IPS-20b (cell line): ENCODE data around the gene CDH8.

ENCODE experiments used
- H3K27ac ChIP-seq: one replicate; pipeline ENCODE4 v1.5.1; 2013; ENCODE audit warnings: low read length
- H3K27me3 ChIP-seq: 2 replicates; pipeline ENCODE4 v1.6.1; 2013; ENCODE audit warnings: mild to moderate bottlenecking, low read length, inconsistent platforms; ENCODE audit not compliant: insufficient read depth
- H3K36me3 ChIP-seq: 2 replicates; pipeline ENCODE4 v1.6.1; 2013; ENCODE audit warnings: low read depth, mild to moderate bottlenecking, inconsistent platforms, low read length, moderate library complexity; ENCODE audit not compliant: insufficient read depth
- H3K4me1 ChIP-seq: 2 replicates; pipeline ENCODE4 v1.6.1; 2013; ENCODE audit warnings: mild to moderate bottlenecking, control low read depth, inconsistent platforms, low read length, moderate library complexity; ENCODE audit not compliant: insufficient read depth
- H3K4me3 ChIP-seq: 2 replicates; pipeline ENCODE4 v1.5.1; 2013; ENCODE audit warnings: mild to moderate bottlenecking, low read length, inconsistent platforms
- H3K9ac ChIP-seq: 2 replicates; pipeline ENCODE4 v1.6.1; 2013; ENCODE audit warnings: low read depth, mild to moderate bottlenecking, inconsistent platforms, low read length, moderate library complexity
- H3K9me3 ChIP-seq: 2 replicates; pipeline ENCODE4 v1.6.1; 2013; ENCODE audit warnings: mild to moderate bottlenecking, low read depth, low read length, inconsistent platforms; ENCODE audit not compliant: insufficient read depth

Gene CDH8

DNA sequence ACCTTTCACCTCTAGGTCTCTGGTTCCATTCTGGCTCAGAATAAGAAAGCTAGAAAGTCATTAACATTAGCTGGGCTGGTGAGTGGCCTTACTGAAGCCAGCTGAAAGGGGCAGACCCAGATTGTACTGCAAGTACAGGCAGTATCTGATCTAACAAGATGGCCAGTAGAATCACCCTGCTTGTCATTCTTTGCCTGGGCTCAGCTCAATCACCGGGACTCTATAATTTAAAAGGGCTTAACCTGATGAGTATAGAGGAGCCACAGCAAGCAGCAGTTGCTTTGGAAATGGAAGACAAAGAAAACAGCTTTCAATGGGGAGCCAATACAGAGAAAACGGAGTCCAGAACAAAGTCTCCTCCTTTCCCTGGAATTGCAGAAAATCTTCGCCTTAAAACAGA is 13.6 kb downstream of the CDH8 start:
- no peak overlapping the region for H3K27ac ChIP-seq
- no peak overlapping the region for H3K4me3 ChIP-seq
- no peaks in the 10 kb centered on the region for H3K9me3 ChIP-seq
- no peaks in the 10 kb centered on the region for H3K36me3 ChIP-seq
- no peaks in the 10 kb centered on the region for H3K27me3 ChIP-seq
- H3K4me1 ChIP-seq = peaks cover 19% of the 10 kb centered on the region; the same call in 1 of the 2 replicates
- no peak overlapping the region for H3K9ac ChIP-seq

DNA sequence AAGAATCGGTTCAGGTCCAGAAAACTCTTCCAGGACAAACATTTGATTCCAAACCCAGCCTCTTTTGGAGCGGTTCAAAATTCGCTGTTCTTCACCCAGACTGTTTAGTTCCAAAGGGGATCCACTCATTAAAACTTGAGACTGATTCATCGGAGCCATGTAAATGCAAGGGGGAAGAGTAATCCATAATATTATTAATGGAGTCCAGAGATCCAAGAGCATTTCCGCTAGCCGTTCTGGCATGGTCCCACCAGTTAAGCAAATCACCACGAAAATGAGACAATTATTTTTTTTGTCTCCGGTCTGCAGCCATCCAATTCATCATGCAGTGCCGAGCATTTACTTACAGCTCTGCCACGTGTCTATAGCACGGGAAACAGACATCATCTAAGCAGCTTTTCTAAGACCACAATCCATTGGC is 15.1 kb downstream of the CDH8 start:
- no peak overlapping the region for H3K27ac ChIP-seq
- H3K4me3 ChIP-seq = no peak overlapping the region
- no peaks in the 10 kb centered on the region for H3K36me3 ChIP-seq
- no peaks in the 10 kb centered on the region for H3K27me3 ChIP-seq
- H3K9me3 ChIP-seq = no peaks in the 10 kb centered on the region
- peaks cover 19% of the 10 kb centered on the region; the same call in 1 of the 2 replicates for H3K4me1 ChIP-seq
- H3K9ac ChIP-seq = no peak overlapping the region

DNA sequence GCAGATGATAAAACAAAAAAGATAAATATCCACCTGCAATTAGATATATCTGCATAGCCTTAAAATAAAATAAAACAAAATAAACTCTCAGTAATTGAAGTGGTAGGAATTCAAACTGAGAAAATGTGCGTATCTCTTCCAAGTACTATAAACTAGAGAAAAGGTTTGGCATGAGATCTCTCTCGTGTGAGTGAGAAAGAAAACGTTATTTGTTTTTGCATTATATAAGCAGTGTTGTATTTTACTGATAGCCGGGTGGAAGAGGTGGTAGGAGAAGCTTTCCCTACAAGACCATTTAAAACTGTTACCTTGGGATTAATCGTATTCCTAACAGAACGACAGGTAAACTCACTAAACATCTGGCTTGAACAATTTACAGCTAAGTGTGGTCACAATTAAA is 15.6 kb downstream of the CDH8 start:
- H3K9ac ChIP-seq = no peak overlapping the region
- no peaks in the 10 kb centered on the region for H3K27me3 ChIP-seq
- H3K4me1 ChIP-seq = peaks cover 19% of the 10 kb centered on the region; the same call in 1 of the 2 replicates
- H3K4me3 ChIP-seq = no peak overlapping the region
- no peaks in the 10 kb centered on the region for H3K36me3 ChIP-seq
- no peak overlapping the region for H3K27ac ChIP-seq
- H3K9me3 ChIP-seq = no peaks in the 10 kb centered on the region

DNA sequence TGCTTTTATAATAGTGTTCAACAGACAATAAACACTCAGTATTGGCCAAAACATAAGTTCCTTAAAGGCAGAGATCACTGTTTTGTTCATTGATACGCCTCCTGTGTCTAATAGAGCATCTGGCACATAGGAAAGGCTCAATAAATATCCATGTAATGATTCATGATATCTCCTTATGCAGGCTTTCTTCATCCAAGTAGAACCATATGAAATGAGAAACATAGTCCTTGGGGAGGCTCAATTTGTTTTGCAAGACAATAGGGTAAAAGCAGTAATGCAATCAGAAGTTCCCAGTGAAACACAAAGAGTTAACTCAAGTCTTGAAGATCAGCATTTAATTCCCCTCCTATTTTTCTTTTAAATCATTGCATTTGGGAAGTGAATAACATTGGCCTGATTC is 16.4 kb downstream of the CDH8 start:
- peaks cover 19% of the 10 kb centered on the region; the same call in 1 of the 2 replicates for H3K4me1 ChIP-seq
- no peak overlapping the region for H3K27ac ChIP-seq
- no peaks in the 10 kb centered on the region for H3K27me3 ChIP-seq
- no peaks in the 10 kb centered on the region for H3K36me3 ChIP-seq
- no peak overlapping the region for H3K9ac ChIP-seq
- no peak overlapping the region for H3K4me3 ChIP-seq
- no peaks in the 10 kb centered on the region for H3K9me3 ChIP-seq

DNA sequence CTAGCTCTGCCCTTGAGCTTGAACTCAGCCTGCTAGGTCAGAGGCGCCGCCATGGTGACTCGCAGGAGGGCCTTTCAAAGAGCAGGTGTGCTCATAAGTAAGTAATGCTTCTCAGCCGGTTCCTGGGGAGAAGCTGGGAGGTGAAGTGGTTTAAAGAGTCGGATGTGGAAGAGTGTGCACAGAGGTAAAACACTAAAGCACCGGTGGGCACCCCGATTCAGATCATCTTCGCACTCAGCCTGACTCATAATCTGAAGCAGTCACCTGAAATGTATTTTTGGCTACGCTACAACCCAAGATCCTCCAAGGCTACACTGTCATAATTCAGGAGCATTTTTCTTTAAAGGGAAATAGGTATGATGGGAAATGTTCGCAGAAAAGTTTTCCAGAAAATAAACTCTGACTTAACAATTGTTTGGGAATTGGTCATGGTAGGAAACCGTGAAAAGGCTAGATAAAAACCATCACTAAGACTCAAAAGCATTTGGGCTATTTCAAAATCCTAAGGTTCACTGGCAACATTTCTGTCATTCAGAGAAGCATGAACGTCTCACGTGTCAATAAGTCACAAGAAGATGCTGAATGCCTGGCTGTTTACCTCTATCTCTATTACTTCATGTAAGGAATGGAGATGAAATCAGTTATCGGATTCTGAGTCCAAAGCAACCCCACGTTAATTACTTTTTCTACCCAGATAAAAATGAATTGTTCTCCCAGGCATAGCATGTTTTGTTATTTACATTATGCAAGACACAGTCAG is 17.8 kb downstream of the CDH8 start:
- Histone ChIP-seq H3K4me1 (peaks cover 19% of the 10 kb centered on the region; the same call in 1 of the 2 replicates), H3K27ac (no peak overlapping the region), H3K4me3 (no peak overlapping the region), H3K27me3 (no peaks in the 10 kb centered on the region), H3K36me3 (no peaks in the 10 kb centered on the region), H3K9me3 (no peaks in the 10 kb centered on the region), H3K9ac (no peak overlapping the region)

DNA sequence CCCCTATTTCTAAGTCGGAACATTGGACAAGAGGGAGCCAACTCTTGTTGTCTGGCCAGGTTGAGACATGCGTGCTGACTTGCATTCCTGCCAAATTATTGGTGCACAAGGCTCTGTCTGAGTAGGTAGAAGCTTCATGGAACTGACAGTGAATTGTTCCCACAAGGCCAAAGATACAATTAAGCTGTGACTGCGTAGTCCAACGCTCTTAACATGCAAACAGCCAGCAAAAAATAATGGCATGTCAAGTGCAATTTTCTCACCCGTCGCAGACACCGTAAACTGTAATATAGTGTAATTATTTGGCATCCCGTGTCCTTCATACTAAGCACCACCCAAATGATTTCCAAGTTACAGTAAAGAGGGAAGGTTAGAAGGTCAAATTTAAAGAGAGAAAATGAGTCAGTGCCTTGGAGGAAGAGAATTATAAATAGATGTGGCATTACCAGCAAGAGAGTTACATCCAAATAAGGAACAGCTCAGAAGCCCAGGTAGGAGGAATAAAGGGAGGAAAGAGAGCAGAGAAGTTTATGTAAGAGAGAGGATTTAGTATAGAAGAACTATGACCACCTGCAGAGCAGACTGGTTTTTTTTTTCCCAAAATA is 21.8 kb downstream of the CDH8 start:
- no peaks in the 10 kb centered on the region for H3K27me3 ChIP-seq
- H3K9ac ChIP-seq = no peak overlapping the region
- H3K27ac ChIP-seq = no peak overlapping the region
- H3K4me1 ChIP-seq = peaks cover 2% of the 10 kb centered on the region; the same call in 1 of the 2 replicates
- no peaks in the 10 kb centered on the region for H3K36me3 ChIP-seq
- no peaks in the 10 kb centered on the region for H3K9me3 ChIP-seq
- H3K4me3 ChIP-seq = no peak overlapping the region

DNA sequence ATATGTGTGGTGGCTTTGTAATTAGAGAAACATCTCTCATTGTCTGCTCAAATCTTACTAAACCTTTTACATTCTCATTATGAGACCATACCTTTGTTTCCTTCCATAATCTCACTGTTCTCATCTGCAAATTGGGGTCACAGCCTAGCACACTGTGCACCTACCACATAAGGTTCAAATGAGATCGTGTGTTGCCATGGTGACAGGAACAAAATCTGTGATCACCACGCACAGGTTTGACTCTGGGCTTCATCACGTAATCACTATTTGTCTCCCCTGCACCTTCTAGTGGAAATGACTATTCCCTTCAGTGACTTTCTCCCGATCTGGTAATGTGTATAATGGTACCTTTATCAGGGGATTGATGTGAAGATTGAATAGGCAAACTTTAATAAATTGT is 26.1 kb downstream of the CDH8 start:
- Histone ChIP-seq H3K27me3 (no peaks in the 10 kb centered on the region), H3K4me3 (no peak overlapping the region), H3K9me3 (no peaks in the 10 kb centered on the region), H3K4me1 (no peaks in the 10 kb centered on the region), H3K27ac (no peak overlapping the region), H3K36me3 (no peaks in the 10 kb centered on the region), H3K9ac (no peak overlapping the region)

DNA sequence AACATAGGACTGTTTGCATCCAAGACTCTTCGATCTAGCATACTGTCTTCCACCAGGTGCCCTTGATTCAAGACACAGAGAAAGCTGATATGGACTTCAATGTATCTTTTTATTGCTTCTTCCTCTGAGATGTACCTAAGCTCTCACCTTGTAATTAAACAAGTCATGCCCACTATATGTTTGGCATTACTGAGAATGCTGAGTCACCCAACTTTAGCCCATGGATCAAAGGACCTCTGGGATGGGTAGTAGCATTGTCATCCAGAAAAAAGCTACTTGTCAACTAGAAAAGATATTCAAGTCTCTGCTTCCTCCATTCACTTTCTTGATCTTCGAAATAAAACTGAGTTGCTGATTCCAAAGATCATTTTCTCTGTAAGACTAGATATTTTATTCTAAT is 37.8 kb downstream of the CDH8 start:
- Histone ChIP-seq H3K9ac (no peak overlapping the region), H3K4me1 (peaks cover 9% of the 10 kb centered on the region; the same call in 1 of the 2 replicates), H3K9me3 (no peaks in the 10 kb centered on the region), H3K27ac (no peak overlapping the region), H3K36me3 (no peaks in the 10 kb centered on the region), H3K4me3 (no peak overlapping the region), H3K27me3 (no peaks in the 10 kb centered on the region)

DNA sequence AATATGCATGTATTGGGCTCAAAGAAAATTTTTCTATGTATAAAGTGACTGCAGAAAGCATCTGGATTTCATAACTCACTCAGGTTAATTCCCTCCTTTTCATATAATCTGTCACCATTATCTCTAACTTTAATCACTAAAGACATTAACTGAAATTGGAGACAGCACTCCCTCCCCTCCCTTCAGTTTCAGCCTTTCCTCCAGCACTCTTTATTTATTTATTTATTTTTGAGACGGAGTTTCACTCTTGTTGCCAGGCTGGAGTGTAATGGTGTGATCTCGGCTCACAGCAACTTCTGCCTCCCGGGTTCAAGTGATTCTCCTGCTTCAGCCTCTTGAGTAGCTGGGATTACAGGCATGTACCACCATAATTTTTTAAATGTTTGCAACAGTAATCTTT is 43.1 kb downstream of the CDH8 start:
- Histone ChIP-seq H3K9ac (no peak overlapping the region), H3K9me3 (no peaks in the 10 kb centered on the region), H3K27me3 (no peaks in the 10 kb centered on the region), H3K27ac (no peak overlapping the region), H3K4me1 (peaks cover 6% of the 10 kb centered on the region; the same call in 1 of the 2 replicates), H3K4me3 (no peak overlapping the region), H3K36me3 (no peaks in the 10 kb centered on the region)

DNA sequence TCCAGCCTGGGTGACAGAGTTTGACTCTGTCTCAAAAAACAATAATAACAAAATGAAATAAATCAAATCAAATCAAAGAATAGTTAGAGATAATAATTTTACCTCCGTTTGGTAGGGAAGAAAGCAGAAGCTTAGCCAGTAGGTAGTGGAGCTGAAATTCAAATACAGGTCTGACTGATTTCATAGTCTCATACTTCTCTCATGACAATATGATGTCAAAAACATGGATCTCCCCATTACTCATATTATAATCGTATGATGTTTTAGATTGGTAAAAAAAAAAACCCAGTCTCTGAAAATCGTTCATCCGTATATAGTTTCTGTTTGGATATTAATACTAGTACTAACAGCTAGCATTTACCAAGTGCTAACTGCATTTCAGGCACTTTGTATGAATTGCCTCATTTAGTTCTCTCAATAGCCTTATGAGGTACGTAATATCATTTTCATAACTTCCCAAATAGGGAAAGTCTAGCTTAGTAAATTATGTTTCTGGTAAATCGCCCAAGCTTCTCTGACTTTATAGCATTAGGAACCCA is 48.7 kb downstream of the CDH8 start:
- no peaks in the 10 kb centered on the region for H3K27me3 ChIP-seq
- H3K4me1 ChIP-seq = peaks cover 8% of the 10 kb centered on the region; the same call in 1 of the 2 replicates
- no peaks in the 10 kb centered on the region for H3K9me3 ChIP-seq
- H3K9ac ChIP-seq = no peak overlapping the region
- no peak overlapping the region for H3K4me3 ChIP-seq
- no peak overlapping the region for H3K27ac ChIP-seq
- no peaks in the 10 kb centered on the region for H3K36me3 ChIP-seq

DNA sequence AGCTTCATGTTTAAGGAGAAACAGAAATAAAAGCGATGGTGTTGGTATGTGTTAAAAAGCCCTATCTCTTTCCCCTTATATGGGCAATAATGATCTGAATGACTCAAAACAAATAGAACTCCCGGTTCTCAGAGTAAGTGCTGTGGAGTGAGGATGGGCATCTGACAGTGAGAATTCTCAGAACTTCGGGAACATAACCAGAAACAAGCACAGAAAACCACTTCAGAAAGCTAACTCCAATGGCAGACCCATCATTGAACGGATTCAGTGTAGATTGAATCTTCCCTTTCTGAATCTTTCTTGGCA is 67.2 kb downstream of the CDH8 start:
- Histone ChIP-seq H3K27me3 (no peaks in the 10 kb centered on the region), H3K4me3 (no peak overlapping the region; the same call in 1 of the 2 replicates), H3K4me1 (peaks cover 24% of the 10 kb centered on the region), H3K9ac (no peak overlapping the region), H3K27ac (no peak overlapping the region), H3K36me3 (no peaks in the 10 kb centered on the region), H3K9me3 (0 out of 2 replicates have a peak, but pooled peaks cover 3% of the 10 kb centered on the region)
